ENCODE data around the gene HARS2.

HARS2 gene

GRCh38 chr5:140737486-140737885, 46.2 kb downstream of the HARS2 start:
- H3K4me2 ChIP-seq (ENCODE audit: low read length): no peak overlapping the region
- no peaks in the 10 kb centered on the region for H3K36me3 ChIP-seq (ENCODE audit: insufficient read depth, low read length)
- no peaks in the 10 kb centered on the region for H3K4me1 ChIP-seq (ENCODE audit: control insufficient read depth, insufficient read depth, low read length)
- no peak overlapping the region for H3K9ac ChIP-seq (ENCODE audit: low read depth, low read length)
- H3K9me3 ChIP-seq (replicated peaks; ENCODE audit: low read length): no peaks in the 10 kb centered on the region
- H3K27me3 ChIP-seq (ENCODE audit: control insufficient read depth, insufficient read depth, low read length): peaks cover 16% of the 10 kb centered on the region
- no peak overlapping the region for H3K4me3 ChIP-seq (ENCODE audit: low read length)

- no peaks in the 10 kb centered on the region for H3K36me3 ChIP-seq (ENCODE audit: insufficient read depth, low read length)
- no peak overlapping the region for H3K4me2 ChIP-seq (ENCODE audit: low read length)
- H3K9me3 ChIP-seq (replicated peaks; ENCODE audit: low read length): no peaks in the 10 kb centered on the region
Observed at GRCh38 chr5:140741967-140742366, 50.7 kb downstream of the HARS2 start.

More at GRCh38 chr5:140741967-140742366, 50.7 kb downstream of the HARS2 start:
- no peak overlapping the region for H3K4me3 ChIP-seq (ENCODE audit: low read length)
- H3K4me1 ChIP-seq (ENCODE audit: control insufficient read depth, insufficient read depth, low read length): no peaks in the 10 kb centered on the region
- no peak overlapping the region for H3K9ac ChIP-seq (ENCODE audit: low read depth, low read length)
- H3K27me3 ChIP-seq (ENCODE audit: control insufficient read depth, insufficient read depth, low read length): peaks cover 1% of the 10 kb centered on the region

Small RNAs within 50 kb of the gene (small RNA-seq; reads per million reads assigned to genes)
- gene VTRNA1-1 (57.3 reads per million, percentile 96 among the genes with 10 or more reads in this experiment), gene VTRNA1-2 (27.0 reads per million, percentile 94 among the genes with 10 or more reads in this experiment), gene VTRNA1-3 (4.5 reads per million, percentile 84 among the genes with 10 or more reads in this experiment)
